ENCODE measurements around the gene COL23A1.

GRCh38 chr5:178440181-178440580 is 150.0 kb downstream of the COL23A1 start:
- TF ChIP-seq EZH2 (IDR thresholded peaks at IDR 0.05; ENCODE audit: low read depth, unreplicated experiment) (no peak), CTCF (conservative IDR thresholded peaks at IDR 0.05; ENCODE audit: low read depth in 2 of 2) (no peak), ZNF114 (CRISPR knock-in tag; IDR thresholded peaks at IDR 0.05) (no peak), REST (IDR thresholded peaks at IDR 0.05; ENCODE audit: unreplicated experiment) (no peak), EZH2phosphoT487 (IDR thresholded peaks at IDR 0.05; ENCODE audit: unreplicated experiment) (no peak), NANOG (IDR thresholded peaks at IDR 0.05; ENCODE audit: borderline replicate concordance) (no peak), POLR2AphosphoS5 (IDR thresholded peaks at IDR 0.05; ENCODE audit: low read depth) (no peak)
- TF ChIP-seq, protein P1, sequence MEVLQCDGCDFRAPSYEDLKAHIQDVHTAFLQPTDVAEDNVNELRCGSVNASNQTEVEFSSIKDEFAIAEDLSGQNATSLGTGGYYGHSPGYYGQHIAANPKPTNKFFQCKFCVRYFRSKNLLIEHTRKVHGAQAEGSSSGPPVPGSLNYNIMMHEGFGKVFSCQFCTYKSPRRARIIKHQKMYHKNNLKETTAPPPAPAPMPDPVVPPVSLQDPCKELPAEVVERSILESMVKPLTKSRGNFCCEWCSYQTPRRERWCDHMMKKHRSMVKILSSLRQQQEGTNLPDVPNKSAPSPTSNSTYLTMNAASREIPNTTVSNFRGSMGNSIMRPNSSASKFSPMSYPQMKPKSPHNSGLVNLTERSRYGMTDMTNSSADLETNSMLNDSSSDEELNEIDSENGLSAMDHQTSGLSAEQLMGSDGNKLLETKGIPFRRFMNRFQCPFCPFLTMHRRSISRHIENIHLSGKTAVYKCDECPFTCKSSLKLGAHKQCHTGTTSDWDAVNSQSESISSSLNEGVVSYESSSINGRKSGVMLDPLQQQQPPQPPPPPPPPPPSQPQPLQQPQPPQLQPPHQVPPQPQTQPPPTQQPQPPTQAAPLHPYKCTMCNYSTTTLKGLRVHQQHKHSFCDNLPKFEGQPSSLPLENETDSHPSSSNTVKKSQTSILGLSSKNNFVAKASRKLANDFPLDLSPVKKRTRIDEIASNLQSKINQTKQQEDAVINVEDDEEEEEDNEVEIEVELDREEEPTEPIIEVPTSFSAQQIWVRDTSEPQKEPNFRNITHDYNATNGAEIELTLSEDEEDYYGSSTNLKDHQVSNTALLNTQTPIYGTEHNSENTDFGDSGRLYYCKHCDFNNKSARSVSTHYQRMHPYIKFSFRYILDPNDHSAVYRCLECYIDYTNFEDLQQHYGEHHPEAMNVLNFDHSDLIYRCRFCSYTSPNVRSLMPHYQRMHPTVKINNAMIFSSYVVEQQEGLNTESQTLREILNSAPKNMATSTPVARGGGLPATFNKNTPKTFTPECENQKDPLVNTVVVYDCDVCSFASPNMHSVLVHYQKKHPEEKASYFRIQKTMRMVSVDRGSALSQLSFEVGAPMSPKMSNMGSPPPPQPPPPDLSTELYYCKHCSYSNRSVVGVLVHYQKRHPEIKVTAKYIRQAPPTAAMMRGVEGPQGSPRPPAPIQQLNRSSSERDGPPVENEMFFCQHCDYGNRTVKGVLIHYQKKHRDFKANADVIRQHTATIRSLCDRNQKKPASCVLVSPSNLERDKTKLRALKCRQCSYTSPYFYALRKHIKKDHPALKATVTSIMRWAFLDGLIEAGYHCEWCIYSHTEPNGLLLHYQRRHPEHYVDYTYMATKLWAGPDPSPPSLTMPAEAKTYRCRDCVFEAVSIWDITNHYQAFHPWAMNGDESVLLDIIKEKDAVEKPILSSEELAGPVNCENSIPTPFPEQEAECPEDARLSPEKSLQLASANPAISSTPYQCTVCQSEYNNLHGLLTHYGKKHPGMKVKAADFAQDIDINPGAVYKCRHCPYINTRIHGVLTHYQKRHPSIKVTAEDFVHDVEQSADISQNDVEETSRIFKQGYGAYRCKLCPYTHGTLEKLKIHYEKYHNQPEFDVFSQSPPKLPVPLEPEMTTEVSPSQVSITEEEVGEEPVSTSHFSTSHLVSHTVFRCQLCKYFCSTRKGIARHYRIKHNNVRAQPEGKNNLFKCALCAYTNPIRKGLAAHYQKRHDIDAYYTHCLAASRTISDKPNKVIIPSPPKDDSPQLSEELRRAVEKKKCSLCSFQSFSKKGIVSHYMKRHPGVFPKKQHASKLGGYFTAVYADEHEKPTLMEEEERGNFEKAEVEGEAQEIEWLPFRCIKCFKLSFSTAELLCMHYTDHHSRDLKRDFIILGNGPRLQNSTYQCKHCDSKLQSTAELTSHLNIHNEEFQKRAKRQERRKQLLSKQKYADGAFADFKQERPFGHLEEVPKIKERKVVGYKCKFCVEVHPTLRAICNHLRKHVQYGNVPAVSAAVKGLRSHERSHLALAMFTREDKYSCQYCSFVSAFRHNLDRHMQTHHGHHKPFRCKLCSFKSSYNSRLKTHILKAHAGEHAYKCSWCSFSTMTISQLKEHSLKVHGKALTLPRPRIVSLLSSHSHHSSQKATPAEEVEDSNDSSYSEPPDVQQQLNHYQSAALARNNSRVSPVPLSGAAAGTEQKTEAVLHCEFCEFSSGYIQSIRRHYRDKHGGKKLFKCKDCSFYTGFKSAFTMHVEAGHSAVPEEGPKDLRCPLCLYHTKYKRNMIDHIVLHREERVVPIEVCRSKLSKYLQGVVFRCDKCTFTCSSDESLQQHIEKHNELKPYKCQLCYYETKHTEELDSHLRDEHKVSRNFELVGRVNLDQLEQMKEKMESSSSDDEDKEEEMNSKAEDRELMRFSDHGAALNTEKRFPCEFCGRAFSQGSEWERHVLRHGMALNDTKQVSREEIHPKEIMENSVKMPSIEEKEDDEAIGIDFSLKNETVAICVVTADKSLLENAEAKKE (CRISPR knock-in tag; IDR thresholded peaks at IDR 0.05): no peak

Measured in GM23338 (cell line).